ENCODE measurements around the gene HTR6. TPM values are rescaled to one million over a fixed set of nuclear protein-coding genes. Genes with fewer than 3 reads are reported as not detected.
"Not testable (repeated sequence)": the region's sequence is repeated elsewhere in the genome, so short reads cannot be mapped to it uniquely, and the experiment has no call there.

HTR6 gene
- total RNA-seq, 1 experiment from 2014 or later, result 0.10 TPM

DNA sequence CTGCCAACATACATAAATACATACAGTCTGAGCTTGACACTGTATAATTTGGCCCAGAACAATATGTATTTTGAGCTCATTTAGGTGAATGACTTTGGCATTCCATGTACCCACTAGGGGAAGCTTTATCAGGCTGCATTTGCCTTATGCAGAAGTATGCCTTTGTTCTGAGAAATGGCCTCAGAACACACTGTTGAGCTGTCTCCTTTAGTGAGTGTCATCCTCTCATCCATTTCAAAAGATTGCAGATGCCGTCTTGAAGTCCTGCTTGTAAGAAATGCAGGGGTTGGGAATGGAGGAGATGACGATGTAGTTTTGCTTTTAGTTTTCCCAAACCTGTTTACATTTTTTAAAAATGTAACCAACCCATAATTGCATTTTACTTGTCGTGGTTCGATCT, 35.3 kb upstream of the HTR6 start:
- DNase-seq (ENCODE audit: low read depth, low spot score) (no peak), ATAC-seq (no peak)
- peaks cover 9% of the 10 kb centered on the region for H3K36me3 ChIP-seq (ENCODE audit: control insufficient read depth, insufficient read depth, low read length)
- H3K27ac ChIP-seq (ENCODE audit: low read length), result no peak overlapping the region
- ChIA-PET CTCF (no interaction called here), POLR2A (no interaction called here)
- intact Hi-C loops (cut with micrococcal nuclease; ENCODE audit: unreplicated experiment), result no loop called here
- no peaks in the 10 kb centered on the region for H3K9me3 ChIP-seq (ENCODE audit: control insufficient read depth, insufficient read depth, low read depth, low read length)
- BruUV-seq (replicated peaks), result no TSS peak
- TF ChIP-seq TCF7L2 (IDR thresholded peaks at IDR 0.05; ENCODE audit: low read depth, low read length) (no peak), POLR2AphosphoS5 (IDR thresholded peaks at IDR 0.05; ENCODE audit: low read depth, low read length) (no peak), SIN3A (IDR thresholded peaks at IDR 0.05; ENCODE audit: borderline replicate concordance, insufficient read depth, low read depth, low read length) (no peak)
- TF ChIP-seq, protein P1, sequence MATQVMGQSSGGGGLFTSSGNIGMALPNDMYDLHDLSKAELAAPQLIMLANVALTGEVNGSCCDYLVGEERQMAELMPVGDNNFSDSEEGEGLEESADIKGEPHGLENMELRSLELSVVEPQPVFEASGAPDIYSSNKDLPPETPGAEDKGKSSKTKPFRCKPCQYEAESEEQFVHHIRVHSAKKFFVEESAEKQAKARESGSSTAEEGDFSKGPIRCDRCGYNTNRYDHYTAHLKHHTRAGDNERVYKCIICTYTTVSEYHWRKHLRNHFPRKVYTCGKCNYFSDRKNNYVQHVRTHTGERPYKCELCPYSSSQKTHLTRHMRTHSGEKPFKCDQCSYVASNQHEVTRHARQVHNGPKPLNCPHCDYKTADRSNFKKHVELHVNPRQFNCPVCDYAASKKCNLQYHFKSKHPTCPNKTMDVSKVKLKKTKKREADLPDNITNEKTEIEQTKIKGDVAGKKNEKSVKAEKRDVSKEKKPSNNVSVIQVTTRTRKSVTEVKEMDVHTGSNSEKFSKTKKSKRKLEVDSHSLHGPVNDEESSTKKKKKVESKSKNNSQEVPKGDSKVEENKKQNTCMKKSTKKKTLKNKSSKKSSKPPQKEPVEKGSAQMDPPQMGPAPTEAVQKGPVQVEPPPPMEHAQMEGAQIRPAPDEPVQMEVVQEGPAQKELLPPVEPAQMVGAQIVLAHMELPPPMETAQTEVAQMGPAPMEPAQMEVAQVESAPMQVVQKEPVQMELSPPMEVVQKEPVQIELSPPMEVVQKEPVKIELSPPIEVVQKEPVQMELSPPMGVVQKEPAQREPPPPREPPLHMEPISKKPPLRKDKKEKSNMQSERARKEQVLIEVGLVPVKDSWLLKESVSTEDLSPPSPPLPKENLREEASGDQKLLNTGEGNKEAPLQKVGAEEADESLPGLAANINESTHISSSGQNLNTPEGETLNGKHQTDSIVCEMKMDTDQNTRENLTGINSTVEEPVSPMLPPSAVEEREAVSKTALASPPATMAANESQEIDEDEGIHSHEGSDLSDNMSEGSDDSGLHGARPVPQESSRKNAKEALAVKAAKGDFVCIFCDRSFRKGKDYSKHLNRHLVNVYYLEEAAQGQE (IDR thresholded peaks at IDR 0.05; ENCODE audit: insufficient read depth in 1 of 2, low read depth in 2 of 2, low read length in 1 of 2), result no peak
- TF ChIP-seq, protein P2, sequence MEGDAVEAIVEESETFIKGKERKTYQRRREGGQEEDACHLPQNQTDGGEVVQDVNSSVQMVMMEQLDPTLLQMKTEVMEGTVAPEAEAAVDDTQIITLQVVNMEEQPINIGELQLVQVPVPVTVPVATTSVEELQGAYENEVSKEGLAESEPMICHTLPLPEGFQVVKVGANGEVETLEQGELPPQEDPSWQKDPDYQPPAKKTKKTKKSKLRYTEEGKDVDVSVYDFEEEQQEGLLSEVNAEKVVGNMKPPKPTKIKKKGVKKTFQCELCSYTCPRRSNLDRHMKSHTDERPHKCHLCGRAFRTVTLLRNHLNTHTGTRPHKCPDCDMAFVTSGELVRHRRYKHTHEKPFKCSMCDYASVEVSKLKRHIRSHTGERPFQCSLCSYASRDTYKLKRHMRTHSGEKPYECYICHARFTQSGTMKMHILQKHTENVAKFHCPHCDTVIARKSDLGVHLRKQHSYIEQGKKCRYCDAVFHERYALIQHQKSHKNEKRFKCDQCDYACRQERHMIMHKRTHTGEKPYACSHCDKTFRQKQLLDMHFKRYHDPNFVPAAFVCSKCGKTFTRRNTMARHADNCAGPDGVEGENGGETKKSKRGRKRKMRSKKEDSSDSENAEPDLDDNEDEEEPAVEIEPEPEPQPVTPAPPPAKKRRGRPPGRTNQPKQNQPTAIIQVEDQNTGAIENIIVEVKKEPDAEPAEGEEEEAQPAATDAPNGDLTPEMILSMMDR (IDR thresholded peaks at IDR 0.05), result no peak
- no peaks in the 10 kb centered on the region for H3K27me3 ChIP-seq (ENCODE audit: control insufficient read depth, insufficient read depth, low read length)
- no peaks in the 10 kb centered on the region for H3K4me1 ChIP-seq (ENCODE audit: control insufficient read depth, insufficient read depth, low read length)
- in situ Hi-C loops (cut with HindIII; ENCODE audit: low pct_unique_long_range_greater_than_20kb, low sequenced_read_pairs), result no loop called here
- H3K4me3 ChIP-seq (ENCODE audit: low read depth in 2 of 2, low read length in 2 of 2), result no peak overlapping the region

DNA sequence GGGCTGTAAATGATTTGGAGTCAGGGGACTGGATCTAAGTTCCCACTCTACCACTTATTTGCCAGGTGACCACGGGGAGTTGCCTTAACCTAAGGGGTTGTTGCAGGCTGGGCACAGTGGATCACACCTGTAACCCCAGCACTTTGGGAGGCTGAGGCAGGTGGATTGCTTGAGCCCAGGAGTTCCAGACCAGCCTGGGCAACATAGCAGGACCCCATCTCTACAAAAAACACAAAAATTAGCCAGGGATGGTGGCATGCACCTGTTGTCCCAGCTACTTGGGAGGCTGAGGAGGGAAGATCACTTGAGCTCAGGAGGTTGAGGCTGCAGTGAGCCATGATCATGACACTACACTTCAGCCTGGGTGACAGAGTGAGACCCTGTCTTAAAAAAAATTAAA, 34.5 kb upstream of the HTR6 start:
- ATAC-seq; H3K36me3 ChIP-seq (ENCODE audit: control insufficient read depth, insufficient read depth, low read length); H3K27ac ChIP-seq (ENCODE audit: low read length); H3K9me3 ChIP-seq (ENCODE audit: control insufficient read depth, insufficient read depth, low read depth, low read length); H3K27me3 ChIP-seq (ENCODE audit: control insufficient read depth, insufficient read depth, low read length); DNase-seq (ENCODE audit: low read depth, low spot score); intact Hi-C loops (cut with micrococcal nuclease; ENCODE audit: unreplicated experiment); CTCF ChIA-PET; H3K4me3 ChIP-seq (ENCODE audit: low read depth in 2 of 2, low read length in 2 of 2); H3K4me1 ChIP-seq (ENCODE audit: control insufficient read depth, insufficient read depth, low read length); in situ Hi-C loops (cut with HindIII; ENCODE audit: low pct_unique_long_range_greater_than_20kb, low sequenced_read_pairs); BruUV-seq (replicated peaks): not testable (repeated sequence)
- POLR2A ChIA-PET, result interaction anchor here (0.6 kb wide), 2 partner anchors 160 to 379 kb away, joined by 3 to 6 read pairs; no protein-coding TSS in a partner anchor

DNA sequence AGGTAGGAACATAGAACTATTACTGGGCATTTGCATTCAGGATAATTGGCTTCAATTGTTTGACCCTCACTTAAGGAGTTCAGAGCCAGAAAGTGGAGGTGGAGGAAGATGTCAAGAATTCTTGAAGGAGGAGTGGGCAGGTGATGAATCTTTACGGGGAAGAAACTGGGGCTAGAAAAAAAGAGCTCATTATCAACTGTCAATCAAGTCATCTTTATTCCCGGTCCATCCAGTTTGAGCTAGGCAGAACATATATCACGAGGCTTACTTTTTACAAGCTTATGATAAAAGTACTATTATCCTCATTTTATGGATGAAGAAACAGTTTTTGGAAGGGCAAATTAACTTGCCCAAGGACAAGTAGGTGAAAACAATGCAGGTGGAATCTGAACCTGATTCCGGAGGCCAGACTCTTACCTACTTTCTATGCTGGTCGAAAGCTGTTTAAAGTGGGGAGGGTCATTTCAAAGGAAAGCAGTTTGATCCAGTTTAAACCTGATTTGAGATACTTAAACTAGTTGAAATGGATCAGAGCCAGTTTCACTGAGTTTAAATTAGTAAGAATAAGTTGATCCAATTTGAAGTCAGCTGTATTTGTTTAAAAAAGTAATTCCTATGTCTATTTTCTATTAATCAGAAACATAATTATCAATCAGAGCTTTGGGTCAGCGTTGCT, 33.8 kb upstream of the HTR6 start:
- ChIA-PET CTCF (interaction anchor here (0.7 kb wide), 1 partner anchor 93 kb away, joined by 3 read pairs; no protein-coding TSS in a partner anchor), POLR2A (interaction anchor here (0.6 kb wide), 3 partner anchors 22 to 378 kb away, joined by 3 read pairs; no protein-coding TSS in a partner anchor)
- in situ Hi-C loops (cut with HindIII; ENCODE audit: low pct_unique_long_range_greater_than_20kb, low sequenced_read_pairs), result no loop called here
- Histone ChIP-seq H3K4me1 (ENCODE audit: control insufficient read depth, insufficient read depth, low read length) (no peaks in the 10 kb centered on the region), H3K4me3 (ENCODE audit: low read depth in 2 of 2, low read length in 2 of 2) (no peak overlapping the region), H3K27ac (ENCODE audit: low read length) (no peak overlapping the region), H3K36me3 (ENCODE audit: control insufficient read depth, insufficient read depth, low read length) (peaks cover 7% of the 10 kb centered on the region; the same call in 1 of the 2 replicates), H3K9me3 (ENCODE audit: control insufficient read depth, insufficient read depth, low read depth, low read length) (no peaks in the 10 kb centered on the region), H3K27me3 (ENCODE audit: control insufficient read depth, insufficient read depth, low read length) (no peaks in the 10 kb centered on the region)
- no TSS peak for BruUV-seq (replicated peaks)
- intact Hi-C loops (cut with micrococcal nuclease; ENCODE audit: unreplicated experiment), result no loop called here
- TF ChIP-seq, protein P1 (IDR thresholded peaks at IDR 0.05; ENCODE audit: insufficient read depth in 1 of 2, low read depth in 2 of 2, low read length in 1 of 2), result no peak
- TF ChIP-seq POLR2AphosphoS5 (IDR thresholded peaks at IDR 0.05; ENCODE audit: low read depth, low read length) (no peak), TCF7L2 (IDR thresholded peaks at IDR 0.05; ENCODE audit: low read depth, low read length) (no peak), SIN3A (IDR thresholded peaks at IDR 0.05; ENCODE audit: borderline replicate concordance, insufficient read depth, low read depth, low read length) (no peak)
- TF ChIP-seq, protein P2 (IDR thresholded peaks at IDR 0.05), result no peak
- DNase-seq (ENCODE audit: low read depth, low spot score) (no peak), ATAC-seq (no peak)

All from Panc1 (cell line).